Measurements from ENCODE around the gene DLG1. TPM values are rescaled to one million over a fixed set of nuclear protein-coding genes. Genes with fewer than 3 reads are reported as not detected.

The DLG1 gene
- total and polyA plus RNA-seq, 9 of the 15 experiments (the other 6 are each of a cell fraction or from before 2014, with no cell fraction given) = 9.4 to 63.5 (median 43.6) TPM

DNA sequence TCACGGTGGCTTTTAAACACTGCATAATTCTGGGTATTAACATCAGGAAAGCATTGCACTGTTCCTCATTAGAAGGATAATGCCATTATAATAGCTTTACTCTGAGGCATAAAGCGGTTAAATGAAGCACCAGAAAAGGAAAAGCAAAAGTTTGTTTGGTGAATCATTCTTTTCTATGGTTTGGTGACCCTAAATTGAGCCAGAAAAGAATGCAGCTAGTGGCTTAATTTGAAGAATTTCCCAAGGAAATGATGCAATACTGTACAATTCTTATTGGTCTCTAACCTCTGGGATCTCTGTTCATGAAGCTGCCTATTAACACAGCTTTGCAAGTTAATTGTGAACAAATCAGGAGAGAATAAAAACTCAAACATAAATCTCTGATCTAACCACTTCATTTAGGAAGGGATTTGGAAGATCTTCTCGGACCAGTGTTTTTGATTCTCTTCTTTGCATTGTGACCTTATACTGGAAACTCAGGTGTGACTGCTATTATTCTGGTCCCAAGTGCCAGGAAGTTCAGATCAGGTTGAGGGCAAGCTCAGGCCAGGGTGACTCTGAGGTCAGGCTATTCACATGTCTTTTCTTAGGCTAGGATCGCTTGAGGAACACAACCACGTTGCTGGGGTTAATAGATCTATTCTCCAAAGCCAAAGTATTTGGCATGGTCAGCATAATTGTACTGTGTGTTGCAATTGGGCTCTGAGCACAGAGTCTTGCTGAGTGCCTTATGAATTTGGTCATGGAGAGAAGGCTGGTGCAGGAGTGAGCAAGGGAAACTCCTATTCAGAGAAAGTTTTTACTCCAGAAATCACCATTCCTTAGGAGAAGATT is 11.3 kb upstream of the DLG1 start (continued):
- TF ChIP-seq POLR2H (tag; IDR thresholded peaks at IDR 0.05; ENCODE audit: low read depth) (peak; percentile 65), ZNF239 (CRISPR knock-in tag; IDR thresholded peaks at IDR 0.05) (peak; percentile 34), ARID1B (IDR thresholded peaks at IDR 0.05) (0 out of 2 replicates have a peak, but pooled peaks have one; percentile 8), TRIM24 (IDR thresholded peaks at IDR 0.05) (peak; percentile 65 to 78; a peak in 2 of 4 replicates), MIER1 (IDR thresholded peaks at IDR 0.05; ENCODE audit: low read depth) (no peak), CXXC5 (CRISPR knock-in tag; IDR thresholded peaks at IDR 0.05) (peak; percentile 48), BRD9 (IDR thresholded peaks at IDR 0.05; ENCODE audit: low read depth, partially characterized antibody) (peak; percentile 76), ZBTB17 (CRISPR knock-in tag; IDR thresholded peaks at IDR 0.05) (0 out of 2 replicates have a peak, but pooled peaks have one; percentile 10), ZSCAN32 (CRISPR knock-in tag; IDR thresholded peaks at IDR 0.05) (peak; percentile 90), L3MBTL2 (IDR thresholded peaks at IDR 0.05) (peak; percentile 70), ZNF311 (CRISPR knock-in tag; IDR thresholded peaks at IDR 0.05) (0 out of 2 replicates have a peak, but pooled peaks have one; percentile 15), ZNF133 (CRISPR knock-in tag; IDR thresholded peaks at IDR 0.05) (no peak), SMAD4 (CRISPR knock-in tag; conservative IDR thresholded peaks at IDR 0.05) (peak; percentile 77), FOXK2 (conservative IDR thresholded peaks at IDR 0.05 in 1 of 2, IDR thresholded peaks at IDR 0.05 in 1 of 2; ENCODE audit: low read depth in 2 of 2) (no peak), ETV1 (tag; conservative IDR thresholded peaks at IDR 0.05; ENCODE audit: low read depth) (peak; percentile 47; the same call in 1 of the 2 replicates), RAD21 (CRISPR knock-in tag; conservative IDR thresholded peaks at IDR 0.05 in 1 of 2, IDR thresholded peaks at IDR 0.05 in 1 of 2) (peak in 1 of 2 experiments; percentile 21; a peak in 1 of 4 replicates)
- TF ChIP-seq, protein P1, sequence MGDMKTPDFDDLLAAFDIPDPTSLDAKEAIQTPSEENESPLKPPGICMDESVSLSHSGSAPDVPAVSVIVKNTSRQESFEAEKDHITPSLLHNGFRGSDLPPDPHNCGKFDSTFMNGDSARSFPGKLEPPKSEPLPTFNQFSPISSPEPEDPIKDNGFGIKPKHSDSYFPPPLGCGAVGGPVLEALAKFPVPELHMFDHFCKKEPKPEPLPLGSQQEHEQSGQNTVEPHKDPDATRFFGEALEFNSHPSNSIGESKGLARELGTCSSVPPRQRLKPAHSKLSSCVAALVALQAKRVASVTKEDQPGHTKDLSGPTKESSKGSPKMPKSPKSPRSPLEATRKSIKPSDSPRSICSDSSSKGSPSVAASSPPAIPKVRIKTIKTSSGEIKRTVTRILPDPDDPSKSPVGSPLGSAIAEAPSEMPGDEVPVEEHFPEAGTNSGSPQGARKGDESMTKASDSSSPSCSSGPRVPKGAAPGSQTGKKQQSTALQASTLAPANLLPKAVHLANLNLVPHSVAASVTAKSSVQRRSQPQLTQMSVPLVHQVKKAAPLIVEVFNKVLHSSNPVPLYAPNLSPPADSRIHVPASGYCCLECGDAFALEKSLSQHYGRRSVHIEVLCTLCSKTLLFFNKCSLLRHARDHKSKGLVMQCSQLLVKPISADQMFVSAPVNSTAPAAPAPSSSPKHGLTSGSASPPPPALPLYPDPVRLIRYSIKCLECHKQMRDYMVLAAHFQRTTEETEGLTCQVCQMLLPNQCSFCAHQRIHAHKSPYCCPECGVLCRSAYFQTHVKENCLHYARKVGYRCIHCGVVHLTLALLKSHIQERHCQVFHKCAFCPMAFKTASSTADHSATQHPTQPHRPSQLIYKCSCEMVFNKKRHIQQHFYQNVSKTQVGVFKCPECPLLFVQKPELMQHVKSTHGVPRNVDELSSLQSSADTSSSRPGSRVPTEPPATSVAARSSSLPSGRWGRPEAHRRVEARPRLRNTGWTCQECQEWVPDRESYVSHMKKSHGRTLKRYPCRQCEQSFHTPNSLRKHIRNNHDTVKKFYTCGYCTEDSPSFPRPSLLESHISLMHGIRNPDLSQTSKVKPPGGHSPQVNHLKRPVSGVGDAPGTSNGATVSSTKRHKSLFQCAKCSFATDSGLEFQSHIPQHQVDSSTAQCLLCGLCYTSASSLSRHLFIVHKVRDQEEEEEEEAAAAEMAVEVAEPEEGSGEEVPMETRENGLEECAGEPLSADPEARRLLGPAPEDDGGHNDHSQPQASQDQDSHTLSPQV (IDR thresholded peaks at IDR 0.05) = peak; percentile 27; the same call in 1 of the 2 replicates
- TF ChIP-seq, protein P2, sequence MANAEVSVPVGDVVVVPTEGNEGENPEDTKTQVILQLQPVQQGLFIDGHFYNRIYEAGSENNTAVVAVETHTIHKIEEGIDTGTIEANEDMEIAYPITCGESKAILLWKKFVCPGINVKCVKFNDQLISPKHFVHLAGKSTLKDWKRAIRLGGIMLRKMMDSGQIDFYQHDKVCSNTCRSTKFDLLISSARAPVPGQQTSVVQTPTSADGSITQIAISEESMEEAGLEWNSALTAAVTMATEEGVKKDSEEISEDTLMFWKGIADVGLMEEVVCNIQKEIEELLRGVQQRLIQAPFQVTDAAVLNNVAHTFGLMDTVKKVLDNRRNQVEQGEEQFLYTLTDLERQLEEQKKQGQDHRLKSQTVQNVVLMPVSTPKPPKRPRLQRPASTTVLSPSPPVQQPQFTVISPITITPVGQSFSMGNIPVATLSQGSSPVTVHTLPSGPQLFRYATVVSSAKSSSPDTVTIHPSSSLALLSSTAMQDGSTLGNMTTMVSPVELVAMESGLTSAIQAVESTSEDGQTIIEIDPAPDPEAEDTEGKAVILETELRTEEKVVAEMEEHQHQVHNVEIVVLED (CRISPR knock-in tag; IDR thresholded peaks at IDR 0.05) = 0 out of 2 replicates have a peak, but pooled peaks have one; percentile 10
- TF ChIP-seq, protein P3, sequence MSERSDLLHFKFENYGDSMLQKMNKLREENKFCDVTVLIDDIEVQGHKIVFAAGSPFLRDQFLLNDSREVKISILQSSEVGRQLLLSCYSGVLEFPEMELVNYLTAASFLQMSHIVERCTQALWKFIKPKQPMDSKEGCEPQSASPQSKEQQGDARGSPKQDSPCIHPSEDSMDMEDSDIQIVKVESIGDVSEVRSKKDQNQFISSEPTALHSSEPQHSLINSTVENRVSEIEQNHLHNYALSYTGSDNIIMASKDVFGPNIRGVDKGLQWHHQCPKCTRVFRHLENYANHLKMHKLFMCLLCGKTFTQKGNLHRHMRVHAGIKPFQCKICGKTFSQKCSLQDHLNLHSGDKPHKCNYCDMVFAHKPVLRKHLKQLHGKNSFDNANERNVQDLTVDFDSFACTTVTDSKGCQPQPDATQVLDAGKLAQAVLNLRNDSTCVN (CRISPR knock-in tag; IDR thresholded peaks at IDR 0.05) = no peak
- TF ChIP-seq, protein P4, sequence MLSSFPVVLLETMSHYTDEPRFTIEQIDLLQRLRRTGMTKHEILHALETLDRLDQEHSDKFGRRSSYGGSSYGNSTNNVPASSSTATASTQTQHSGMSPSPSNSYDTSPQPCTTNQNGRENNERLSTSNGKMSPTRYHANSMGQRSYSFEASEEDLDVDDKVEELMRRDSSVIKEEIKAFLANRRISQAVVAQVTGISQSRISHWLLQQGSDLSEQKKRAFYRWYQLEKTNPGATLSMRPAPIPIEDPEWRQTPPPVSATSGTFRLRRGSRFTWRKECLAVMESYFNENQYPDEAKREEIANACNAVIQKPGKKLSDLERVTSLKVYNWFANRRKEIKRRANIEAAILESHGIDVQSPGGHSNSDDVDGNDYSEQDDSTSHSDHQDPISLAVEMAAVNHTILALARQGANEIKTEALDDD (IDR thresholded peaks at IDR 0.05) = no peak
